HG03097 (cell line): ENCODE data around the gene SRGAP1.
"Not testable (repeated sequence)": the region's sequence is repeated elsewhere in the genome, so short reads cannot be mapped to it uniquely, and the experiment has no call there.

Source experiments
- ATAC-seq: cut with Tn5 transposase; IDR thresholded peaks from one replicate; pipeline ENCODE4 v1.9.1; 2021; ENCODE audit not compliant: unreplicated experiment, low FRiP score

SRGAP1 gene

GRCh38 chr12:64034056-64034455, 189.6 kb downstream of the SRGAP1 start:
- ATAC-seq: not testable (repeated sequence)

GRCh38 chr12:64034901-64035576, 190.5 kb downstream of the SRGAP1 start:
- no peak for ATAC-seq

GRCh38 chr12:64036414-64036813, 191.9 kb downstream of the SRGAP1 start:
- ATAC-seq: no peak

- ATAC-seq: no peak
Observed at GRCh38 chr12:64039281-64039871, 194.9 kb downstream of the SRGAP1 start.

- no peak for ATAC-seq
Observed at GRCh38 chr12:64042911-64043310, 198.4 kb downstream of the SRGAP1 start.

GRCh38 chr12:64044191-64044590, 199.7 kb downstream of the SRGAP1 start:
- ATAC-seq: no peak

GRCh38 chr12:64051057-64051456, 206.6 kb downstream of the SRGAP1 start:
- no peak for ATAC-seq

- no peak for ATAC-seq
Observed at GRCh38 chr12:64053117-64053516, 208.6 kb downstream of the SRGAP1 start.

GRCh38 chr12:64054079-64054520, 209.6 kb downstream of the SRGAP1 start:
- no peak for ATAC-seq

GRCh38 chr12:64056741-64057140, 212.2 kb downstream of the SRGAP1 start:
- ATAC-seq: no peak

GRCh38 chr12:64057706-64058105, 213.2 kb downstream of the SRGAP1 start:
- no peak for ATAC-seq

- ATAC-seq: no peak
Observed at GRCh38 chr12:64058541-64059265, 214.2 kb downstream of the SRGAP1 start.

- no peak for ATAC-seq
Observed at GRCh38 chr12:64059685-64060084, 215.2 kb downstream of the SRGAP1 start.

- ATAC-seq: no peak
Observed at GRCh38 chr12:64061868-64062375, 217.4 kb downstream of the SRGAP1 start.

GRCh38 chr12:64063121-64063520, 218.6 kb downstream of the SRGAP1 start:
- no peak for ATAC-seq

GRCh38 chr12:64064240-64064639, 219.7 kb downstream of the SRGAP1 start:
- ATAC-seq: no peak

- ATAC-seq: no peak
Observed at GRCh38 chr12:64064706-64065105, 220.2 kb downstream of the SRGAP1 start.

- ATAC-seq: no peak
Observed at GRCh38 chr12:64065881-64066451, 221.5 kb downstream of the SRGAP1 start.

- ATAC-seq: no peak
Observed at GRCh38 chr12:64066776-64067175, 222.3 kb downstream of the SRGAP1 start.

- no peak for ATAC-seq
Observed at GRCh38 chr12:64070454-64070853, 226.0 kb downstream of the SRGAP1 start.

- ATAC-seq: no peak
Observed at GRCh38 chr12:64072916-64073575, 228.5 kb downstream of the SRGAP1 start.
